ENCODE results near the gene KIAA1755. TPM values are rescaled to one million over a fixed set of nuclear protein-coding genes. Genes with fewer than 3 reads are reported as not detected.

KIAA1755 gene
- total and polyA plus RNA-seq, 9 of the 15 experiments (the other 6 are each of a cell fraction or from before 2014, with no cell fraction given): not detected

DNA sequence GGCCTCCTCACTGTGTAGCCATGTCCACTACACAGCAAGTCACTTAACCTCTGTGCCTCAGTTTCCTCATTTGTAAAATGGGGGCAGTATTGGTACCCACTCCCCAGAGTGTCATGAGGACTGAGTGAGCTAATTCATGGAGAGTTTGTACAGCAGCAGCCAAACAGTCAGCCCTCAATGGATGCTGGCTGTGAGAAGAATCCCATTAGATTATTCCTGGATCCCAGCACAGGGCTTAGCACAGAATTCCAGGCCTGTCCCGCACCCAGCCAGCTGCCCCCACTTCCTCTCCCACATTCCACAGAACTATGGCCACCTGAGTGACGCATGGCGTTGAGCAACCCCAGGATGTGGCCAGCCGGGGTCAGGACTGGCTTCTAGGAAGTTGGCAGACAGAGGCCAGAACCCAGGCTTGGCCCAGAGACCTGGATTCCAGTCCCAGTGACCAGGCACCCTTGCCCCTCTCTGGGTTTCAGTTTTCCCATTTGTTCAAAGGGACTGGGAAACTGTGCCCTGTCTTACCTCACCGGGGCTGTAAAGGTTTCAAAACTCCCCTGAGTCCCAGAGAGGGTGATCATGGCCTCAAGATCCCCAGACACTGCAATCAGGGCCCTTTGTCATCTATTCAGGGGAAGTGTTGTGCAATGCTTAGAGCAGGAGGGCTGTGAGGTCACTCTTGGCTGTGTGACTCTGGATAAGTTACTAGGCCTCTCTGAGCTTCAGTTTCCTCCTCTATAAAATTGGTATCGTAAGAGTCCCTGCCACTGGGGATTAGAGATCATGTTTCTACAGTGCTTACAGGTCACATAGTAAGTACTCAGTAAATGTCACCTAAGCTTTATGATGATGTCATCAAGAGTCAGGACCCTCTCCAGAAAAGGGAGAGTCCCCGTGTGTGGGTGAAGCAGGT, 92.4 kb downstream of the KIAA1755 start:
- CTCF ChIA-PET (ENCODE audit: low intra/inter-chr PET ratio): interaction anchor here (1.8 kb wide), 1 partner anchor 53 kb away, joined by 4 read pairs; no protein-coding TSS in a partner anchor
- H3K4me1 ChIP-seq (replicated peaks in 1 of 2; ENCODE audit: control insufficient read depth in 2 of 2, insufficient read depth in 2 of 2, low read length in 2 of 2): peaks cover 28 to 32% of the 10 kb centered on the region in 2 experiments; a peak in 4 of 5 replicates
- WGBS (ENCODE audit: insufficient coverage, low coverage, missing lambda C conversion rate): 51% methylated on average over 6 of the region's 7 CpGs
- H3K27me3 ChIP-seq (ENCODE audit: control insufficient read depth in 2 of 2, insufficient read depth in 2 of 2, low read length in 2 of 2): no peaks in the 10 kb centered on the region
- H3K27ac ChIP-seq (ENCODE audit: extremely low read depth, low read depth, low read length): no peak overlapping the region
- no peak overlapping the region for H3K4me3 ChIP-seq
- FAIRE-seq (peak; percentile 55), ATAC-seq (no peak), DNase-seq (ENCODE audit: extremely low read depth in 1 of 4, low spot score in 3 of 4) (no peak)
- H3K9me1 ChIP-seq (ENCODE audit: control insufficient read depth, insufficient read depth, low read length): no peaks in the 10 kb centered on the region
- intact Hi-C loops (cut with micrococcal nuclease) (no loop called here), in situ Hi-C loops (cut with MboI) (loop anchor here (10.0 kb wide), 1 partner anchor 93 kb away; no protein-coding TSS in a partner anchor)
- H3K36me3 ChIP-seq (ENCODE audit: control insufficient read depth, insufficient read depth, low read length): no peaks in the 10 kb centered on the region
- H3K9ac ChIP-seq (ENCODE audit: insufficient read depth in 1 of 2, low read depth in 2 of 2, low read length in 2 of 2): no peak overlapping the region
- no peak overlapping the region for H3K4me2 ChIP-seq (ENCODE audit: insufficient read depth, low read length)
- no peaks in the 10 kb centered on the region for H3K9me3 ChIP-seq (replicated peaks; ENCODE audit: control insufficient read depth, insufficient read depth, low read depth, low read length)
- H3K79me2 ChIP-seq (ENCODE audit: control insufficient read depth, insufficient read depth, low read length): peaks cover 20% of the 10 kb centered on the region
- H2AFZ ChIP-seq (ENCODE audit: low read depth, low read length): no peak overlapping the region
- no TSS peak for BruUV-seq (replicated peaks)
- POLR2A ChIA-PET: no interaction called here
- no peaks in the 10 kb centered on the region for H4K20me1 ChIP-seq (replicated peaks; ENCODE audit: control insufficient read depth, insufficient read depth, low read length)
- no peak for TF ChIP-seq ZSCAN32 (CRISPR knock-in tag; IDR thresholded peaks at IDR 0.05)
- no peak for TF ChIP-seq YBX1 (IDR thresholded peaks at IDR 0.05)
- no peak for TF ChIP-seq POLR2G (IDR thresholded peaks at IDR 0.05; ENCODE audit: low read depth, low read length)
- TF ChIP-seq ZNF668 (CRISPR knock-in tag; IDR thresholded peaks at IDR 0.05): no peak
- no peak for TF ChIP-seq ZNF121 (CRISPR knock-in tag; conservative IDR thresholded peaks at IDR 0.05)
- TF ChIP-seq, protein P1, sequence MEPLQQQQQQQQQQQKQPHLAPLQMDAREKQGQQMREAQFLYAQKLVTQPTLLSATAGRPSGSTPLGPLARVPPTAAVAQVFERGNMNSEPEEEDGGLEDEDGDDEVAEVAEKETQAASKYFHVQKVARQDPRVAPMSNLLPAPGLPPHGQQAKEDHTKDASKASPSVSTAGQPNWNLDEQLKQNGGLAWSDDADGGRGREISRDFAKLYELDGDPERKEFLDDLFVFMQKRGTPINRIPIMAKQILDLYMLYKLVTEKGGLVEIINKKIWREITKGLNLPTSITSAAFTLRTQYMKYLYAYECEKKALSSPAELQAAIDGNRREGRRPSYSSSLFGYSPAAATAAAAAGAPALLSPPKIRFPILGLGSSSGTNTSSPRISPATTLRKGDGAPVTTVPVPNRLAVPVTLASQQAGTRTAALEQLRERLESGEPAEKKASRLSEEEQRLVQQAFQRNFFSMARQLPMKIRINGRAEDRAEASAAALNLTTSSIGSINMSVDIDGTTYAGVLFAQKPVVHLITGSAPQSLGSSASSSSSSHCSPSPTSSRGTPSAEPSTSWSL (CRISPR knock-in tag; IDR thresholded peaks at IDR 0.05; ENCODE audit: borderline replicate concordance): no peak
- peak; percentile 82 for TF ChIP-seq ZFP36 (IDR thresholded peaks at IDR 0.05; ENCODE audit: low read depth, low read length, partially characterized antibody)
- TF ChIP-seq, protein P2, sequence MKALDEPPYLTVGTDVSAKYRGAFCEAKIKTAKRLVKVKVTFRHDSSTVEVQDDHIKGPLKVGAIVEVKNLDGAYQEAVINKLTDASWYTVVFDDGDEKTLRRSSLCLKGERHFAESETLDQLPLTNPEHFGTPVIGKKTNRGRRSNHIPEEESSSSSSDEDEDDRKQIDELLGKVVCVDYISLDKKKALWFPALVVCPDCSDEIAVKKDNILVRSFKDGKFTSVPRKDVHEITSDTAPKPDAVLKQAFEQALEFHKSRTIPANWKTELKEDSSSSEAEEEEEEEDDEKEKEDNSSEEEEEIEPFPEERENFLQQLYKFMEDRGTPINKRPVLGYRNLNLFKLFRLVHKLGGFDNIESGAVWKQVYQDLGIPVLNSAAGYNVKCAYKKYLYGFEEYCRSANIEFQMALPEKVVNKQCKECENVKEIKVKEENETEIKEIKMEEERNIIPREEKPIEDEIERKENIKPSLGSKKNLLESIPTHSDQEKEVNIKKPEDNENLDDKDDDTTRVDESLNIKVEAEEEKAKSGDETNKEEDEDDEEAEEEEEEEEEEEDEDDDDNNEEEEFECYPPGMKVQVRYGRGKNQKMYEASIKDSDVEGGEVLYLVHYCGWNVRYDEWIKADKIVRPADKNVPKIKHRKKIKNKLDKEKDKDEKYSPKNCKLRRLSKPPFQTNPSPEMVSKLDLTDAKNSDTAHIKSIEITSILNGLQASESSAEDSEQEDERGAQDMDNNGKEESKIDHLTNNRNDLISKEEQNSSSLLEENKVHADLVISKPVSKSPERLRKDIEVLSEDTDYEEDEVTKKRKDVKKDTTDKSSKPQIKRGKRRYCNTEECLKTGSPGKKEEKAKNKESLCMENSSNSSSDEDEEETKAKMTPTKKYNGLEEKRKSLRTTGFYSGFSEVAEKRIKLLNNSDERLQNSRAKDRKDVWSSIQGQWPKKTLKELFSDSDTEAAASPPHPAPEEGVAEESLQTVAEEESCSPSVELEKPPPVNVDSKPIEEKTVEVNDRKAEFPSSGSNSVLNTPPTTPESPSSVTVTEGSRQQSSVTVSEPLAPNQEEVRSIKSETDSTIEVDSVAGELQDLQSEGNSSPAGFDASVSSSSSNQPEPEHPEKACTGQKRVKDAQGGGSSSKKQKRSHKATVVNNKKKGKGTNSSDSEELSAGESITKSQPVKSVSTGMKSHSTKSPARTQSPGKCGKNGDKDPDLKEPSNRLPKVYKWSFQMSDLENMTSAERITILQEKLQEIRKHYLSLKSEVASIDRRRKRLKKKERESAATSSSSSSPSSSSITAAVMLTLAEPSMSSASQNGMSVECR (CRISPR knock-in tag; IDR thresholded peaks at IDR 0.05): no peak
- TF ChIP-seq RBM25 (IDR thresholded peaks at IDR 0.05; ENCODE audit: low read depth, low read length, severe bottlenecking): peak; percentile 93
- TF ChIP-seq BCOR (IDR thresholded peaks at IDR 0.05): peak; percentile 56
- no peak for TF ChIP-seq BRCA1 (IDR thresholded peaks at IDR 0.05)
- no peak for TF ChIP-seq BRCA1 (CRISPR knock-in tag; IDR thresholded peaks at IDR 0.05)
- TF ChIP-seq SRSF1 (IDR thresholded peaks at IDR 0.05; ENCODE audit: low read depth, low read length): no peak

Measured in K562 (cell line).